HepG2 (cell line): ENCODE measurements around the gene LPIN3. TPM values are rescaled to one million over a fixed set of nuclear protein-coding genes. Genes with fewer than 3 reads are reported as not detected.
A peak's percentile ranks its signal among the peaks of the same experiment; 100 is the strongest.

Source experiments
- DMAP1 ChIP-seq: IDR thresholded peaks from 2 replicates; pipeline ENCODE4 v1.6.1; 2016
- FOXC1 ChIP-seq: sonication (generic); formaldehyde crosslinking; IDR thresholded peaks from 2 replicates; pipeline ENCODE4 v1.8.0; 2022; ENCODE audit warnings: mild to moderate bottlenecking, missing genetic modification reagents, borderline replicate concordance
- GFI1 ChIP-seq: sonication (generic); formaldehyde crosslinking; IDR thresholded peaks from 2 replicates; pipeline ENCODE4 v1.5.0; 2020; ENCODE audit warnings: missing genetic modification reagents, mild to moderate bottlenecking, borderline replicate concordance
- HNF4A ChIP-seq: sonication (generic); formaldehyde crosslinking; IDR thresholded peaks from 2 replicates; pipeline ENCODE4 v1.4.0; 2020; ENCODE audit warnings: missing genetic modification reagents
- HNRNPL ChIP-seq: fragments of 200-400 bp; formaldehyde crosslinking; IDR thresholded peaks from 2 replicates; pipeline ENCODE4 v1.6.1; 2017; ENCODE audit warnings: mild to moderate bottlenecking, low read depth, low read length
- MAX ChIP-seq: IDR thresholded peaks from 2 replicates; pipeline ENCODE4 v1.6.1; 2012; ENCODE audit warnings: inconsistent platforms
- NCOR1 ChIP-seq: fragments of 200-600 bp; sonication (generic); IDR thresholded peaks from 2 replicates; pipeline ENCODE4 v1.7.0; 2017; ENCODE audit warnings: antibody characterized with exemption, low read length, borderline replicate concordance
- NFKB2 ChIP-seq: sonication (generic); formaldehyde crosslinking; IDR thresholded peaks from 2 replicates; pipeline ENCODE4 v1.4.0; 2020; ENCODE audit warnings: missing genetic modification reagents, borderline replicate concordance
- PCBP1 ChIP-seq: fragments of 200-400 bp; formaldehyde crosslinking; IDR thresholded peaks from 2 replicates; pipeline ENCODE4 v1.6.1; 2017; ENCODE audit warnings: mild to moderate bottlenecking, low read depth, low read length, borderline replicate concordance
- SP1 ChIP-seq, 2 experiments: fragments of 450-650 bp in 1 of 2; sonication (generic) in 1 of 2; formaldehyde crosslinking in 1 of 2; IDR thresholded peaks; 2 replicates each; pipeline versions ENCODE4 v1.4.0 to v1.6.1; 2016 to 2020; ENCODE audit warnings: missing genetic modification reagents in 1 of 2
- SPEN ChIP-seq: sonication (generic); formaldehyde crosslinking; IDR thresholded peaks from 2 replicates; pipeline ENCODE4 v1.5.1; 2020; ENCODE audit warnings: low read depth, mild to moderate bottlenecking, missing genetic modification reagents
- STAG1 ChIP-seq: sonication (generic); formaldehyde crosslinking; IDR thresholded peaks from 2 replicates; pipeline ENCODE4 v1.4.0; 2020; ENCODE audit warnings: missing genetic modification reagents
- TRIM24 ChIP-seq: sonication (generic); formaldehyde crosslinking; IDR thresholded peaks from 2 replicates; pipeline ENCODE4 v1.8.0; 2022; ENCODE audit warnings: mild to moderate bottlenecking, missing genetic modification reagents
- XRCC5 ChIP-seq: fragments of 200-400 bp; formaldehyde crosslinking; optimal IDR thresholded peaks from 2 replicates; pipeline ENCODE3; 2017; ENCODE audit warnings: mild to moderate bottlenecking, low read length
- ZBED4 ChIP-seq: sonication (generic); formaldehyde crosslinking; IDR thresholded peaks from 2 replicates; pipeline ENCODE4 v1.4.0; 2020; ENCODE audit warnings: missing genetic modification reagents, borderline replicate concordance
- ZBTB33 ChIP-seq: sonication (generic); formaldehyde crosslinking; IDR thresholded peaks from 2 replicates; pipeline ENCODE4 v1.4.0; 2020; ENCODE audit warnings: missing genetic modification reagents
- ZBTB38 ChIP-seq: sonication (generic); formaldehyde crosslinking; IDR thresholded peaks from 2 replicates; pipeline ENCODE4 v1.5.1; 2020; ENCODE audit warnings: mild to moderate bottlenecking, missing genetic modification reagents
- ZFP36 ChIP-seq: fragments of 150-350 bp; IDR thresholded peaks from 2 replicates; pipeline ENCODE4 v1.6.1; 2018; ENCODE audit warnings: borderline replicate concordance, low read length, low read depth; ENCODE audit not compliant: partially characterized antibody
- ZFP91 ChIP-seq: sonication (generic); formaldehyde crosslinking; IDR thresholded peaks from 2 replicates; pipeline ENCODE4 v1.9.0; 2022; ENCODE audit warnings: missing genetic modification reagents, mild to moderate bottlenecking, borderline replicate concordance
- ZNF121 ChIP-seq: sonication (generic); formaldehyde crosslinking; IDR thresholded peaks from 2 replicates; pipeline ENCODE4 v1.5.0; 2020; ENCODE audit warnings: mild to moderate bottlenecking, missing genetic modification reagents
- ZNF235 ChIP-seq: sonication (generic); formaldehyde crosslinking; IDR thresholded peaks from 2 replicates; pipeline ENCODE4 v1.8.1; 2023; ENCODE audit warnings: mild to moderate bottlenecking, missing genetic modification reagents, borderline replicate concordance
- ZNF3 ChIP-seq: IDR thresholded peaks from 2 replicates; pipeline ENCODE4 v1.7.0; 2017; ENCODE audit warnings: inconsistent platforms
- ZNF616 ChIP-seq: sonication (generic); formaldehyde crosslinking; IDR thresholded peaks from 2 replicates; pipeline ENCODE4 v1.5.0; 2020; ENCODE audit warnings: low read depth, mild to moderate bottlenecking, missing genetic modification reagents
- polyA plus RNA-seq, 8 experiments: library from polyadenylated mRNA; depleted of rRNA in 3 of 8; stranded (reverse) in 7 of 8; unstranded in 1 of 8; fragments of >200 nt; fragmentation: Illumina TruSeq in 4 of 8; extraction: Trizol in 4 of 8; gene quantifications; 2 replicates each; pipeline versions ENCODE4 v1.2.1 to v1.2.3, GENCODE V29; 2011 to 2016; ENCODE audit warnings: low read depth in 4 of 8, missing spikeins in 1 of 8, mixed read lengths in 1 of 8; ENCODE audit not compliant: insufficient read depth in 1 of 8
- total RNA-seq, 5 experiments: library from RNA; depleted of rRNA; stranded (reverse); fragments of >200 nt; fragmentation: Illumina TruSeq; extraction: Trizol; gene quantifications; 2 replicates each; pipeline ENCODE4 v1.2.3, GENCODE V29; 2016; ENCODE audit warnings: low read depth in 1 of 5

Gene LPIN3
- total and polyA plus RNA-seq, 2 of the 13 experiments (the other 11 are each of a cell fraction or from before 2014, with no cell fraction given), result 14.2 to 28.6 TPM

- TF ChIP-seq ZBTB33, result peak; percentile 86
- no peak for TF ChIP-seq DMAP1 (CRISPR knock-in tag)
- TF ChIP-seq HNF4A (CRISPR knock-in tag), result peak; percentile 92
- TF ChIP-seq SPEN (CRISPR knock-in tag), result peak; percentile 49; the same call in 1 of the 2 replicates
- 0 out of 2 replicates have a peak, but pooled peaks have one; percentile 20 for TF ChIP-seq FOXC1 (CRISPR knock-in tag)
- TF ChIP-seq STAG1, result 0 out of 2 replicates have a peak, but pooled peaks have one; percentile 6
- TF ChIP-seq NFKB2 (CRISPR knock-in tag), result peak; percentile 35; the same call in 1 of the 2 replicates
- TF ChIP-seq ZNF235 (CRISPR knock-in tag), result 0 out of 2 replicates have a peak, but pooled peaks have one; percentile 36
- TF ChIP-seq ZNF616 (CRISPR knock-in tag), result no peak
- no peak for TF ChIP-seq ZNF3 (CRISPR knock-in tag)
- peak; percentile 65 for TF ChIP-seq ZFP91
- TF ChIP-seq HNRNPL, result peak; percentile 72; the same call in 1 of the 2 replicates
- TF ChIP-seq MAX, result peak; percentile 20; the same call in 1 of the 2 replicates
- TF ChIP-seq ZBED4 (CRISPR knock-in tag), result peak; percentile 79; the same call in 1 of the 2 replicates
- TF ChIP-seq XRCC5, result peak; percentile 38
- TF ChIP-seq NCOR1, result 0 out of 2 replicates have a peak, but pooled peaks have one; percentile 11
- TF ChIP-seq PCBP1, result 0 out of 2 replicates have a peak, but pooled peaks have one; percentile 57
- peak; percentile 47; the same call in 1 of the 2 replicates for TF ChIP-seq GFI1 (CRISPR knock-in tag)
- TF ChIP-seq TRIM24 (CRISPR knock-in tag), result no peak
- TF ChIP-seq ZFP36, result no peak
- TF ChIP-seq ZBTB38 (CRISPR knock-in tag), result peak; percentile 35; the same call in 1 of the 2 replicates
- peak; percentile 68 for TF ChIP-seq ZNF121 (CRISPR knock-in tag)
- no peak for TF ChIP-seq SP1 (IDR thresholded peaks at IDR 0.05)
- TF ChIP-seq SP1 (CRISPR knock-in tag; IDR thresholded peaks at IDR 0.05), result peak; percentile 37; the same call in 1 of the 2 replicates
Observed at GRCh38 chr20:41358717-41359116, 18.1 kb downstream of the LPIN3 start (continued).
